T follicular helper cell (primary cell): Measurements from ENCODE around the gene ZNF565.
"Not testable (repeated sequence)": the region's sequence is repeated elsewhere in the genome, so short reads cannot be mapped to it uniquely, and the experiment has no call there.

Experiments used
- DNase-seq: peaks from one replicate; pipeline ENCODE4 v3.0.0-alpha.2; 2020; ENCODE audit warnings: low read depth

Gene ZNF565

DNA sequence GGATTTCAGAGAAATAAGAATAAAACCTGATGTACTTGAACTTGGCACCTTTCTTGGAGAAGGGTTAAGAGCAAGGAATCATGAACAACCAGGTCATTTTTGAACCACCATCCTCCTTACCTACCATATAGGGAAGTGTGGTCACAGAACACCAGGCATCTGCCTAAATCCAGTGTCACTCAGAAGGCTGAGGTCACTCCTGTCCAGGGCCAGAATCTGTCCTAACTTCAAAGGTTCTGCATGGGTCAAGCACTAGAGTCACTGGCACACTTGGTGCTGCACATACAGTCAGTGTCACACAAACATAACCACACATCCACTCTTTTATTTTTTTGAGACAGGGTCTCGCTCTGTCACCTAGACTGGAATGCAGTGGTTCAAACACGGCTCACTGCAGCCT, 1.6 kb downstream of the ZNF565 start:
- DNase-seq, result no peak

GRCh38 chr19:36210497-36210896, 4.0 kb downstream of the ZNF565 start:
- DNase-seq, result no peak

DNA sequence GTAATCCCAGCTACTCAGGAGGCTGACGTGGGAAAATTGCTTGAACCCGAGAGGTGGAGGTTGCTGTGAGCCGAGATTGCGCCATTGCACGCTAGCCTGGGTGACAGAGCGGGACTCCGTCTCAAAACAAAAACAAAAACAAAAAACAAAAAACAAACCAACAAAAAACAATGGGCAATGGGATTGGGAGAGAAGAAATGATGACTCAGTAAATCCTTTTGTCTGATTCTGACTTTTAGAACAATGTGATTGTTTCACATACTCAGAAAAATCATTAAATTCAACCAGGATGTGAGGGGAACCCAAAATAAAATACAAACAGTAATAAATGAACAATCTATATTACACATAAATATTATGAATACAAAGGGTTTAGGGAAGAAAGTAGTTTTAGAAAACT, 5.1 kb downstream of the ZNF565 start:
- DNase-seq, result no peak

DNA sequence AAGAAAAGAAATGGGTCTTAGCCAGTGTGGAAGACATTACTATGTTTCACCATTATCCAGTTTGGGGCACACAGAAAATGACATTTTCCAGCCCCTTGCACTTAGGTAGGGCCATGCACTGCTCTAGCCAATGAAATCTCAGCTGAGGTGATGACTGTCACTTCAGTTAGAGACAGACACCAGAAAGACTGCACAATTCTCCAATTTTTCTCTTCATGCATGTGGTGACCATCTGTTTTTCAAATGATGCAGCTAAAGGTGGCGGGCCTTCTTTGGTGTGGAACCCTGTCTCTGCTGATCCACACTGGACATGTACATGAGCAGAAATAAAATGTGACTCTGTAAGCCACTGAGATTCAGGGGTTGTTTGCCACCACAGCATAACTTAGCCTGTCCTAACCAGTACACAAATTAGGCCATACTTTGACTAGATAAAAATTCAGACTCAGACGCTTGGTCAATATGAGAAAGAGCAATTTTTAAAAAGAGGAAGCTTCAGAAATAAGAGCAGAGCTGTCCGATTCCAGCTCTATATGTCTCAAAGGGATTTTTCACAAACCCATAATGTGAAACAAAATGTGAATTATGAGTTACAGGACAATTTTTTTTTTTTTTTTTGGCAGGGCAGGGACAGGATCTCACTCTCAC, 6.7 kb downstream of the ZNF565 start:
- DNase-seq, result no peak

GRCh38 chr19:36203293-36203692, 11.2 kb downstream of the ZNF565 start:
- DNase-seq, result no peak

- no peak for DNase-seq
Measured at GRCh38 chr19:36201684-36202083, 12.8 kb downstream of the ZNF565 start.

DNA sequence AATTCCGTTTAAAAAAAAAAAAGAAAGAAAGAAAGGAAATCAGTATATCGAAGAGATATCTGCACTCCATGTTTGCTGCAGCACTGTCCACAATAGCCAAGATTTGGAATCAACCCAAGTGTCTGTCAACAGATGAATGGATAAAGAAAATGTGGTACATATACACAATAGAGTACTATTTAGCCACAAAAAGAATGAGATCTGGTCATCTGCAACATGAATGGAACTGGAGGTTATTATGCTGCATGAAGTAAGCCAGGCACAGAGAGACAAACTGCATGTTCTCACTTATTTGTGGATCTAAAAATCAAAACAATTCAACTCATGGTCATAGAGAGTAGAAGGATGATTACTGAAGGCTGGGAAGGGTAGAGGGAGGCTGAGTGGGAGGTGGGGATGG, 16.3 kb downstream of the ZNF565 start:
- DNase-seq, result no peak

DNA sequence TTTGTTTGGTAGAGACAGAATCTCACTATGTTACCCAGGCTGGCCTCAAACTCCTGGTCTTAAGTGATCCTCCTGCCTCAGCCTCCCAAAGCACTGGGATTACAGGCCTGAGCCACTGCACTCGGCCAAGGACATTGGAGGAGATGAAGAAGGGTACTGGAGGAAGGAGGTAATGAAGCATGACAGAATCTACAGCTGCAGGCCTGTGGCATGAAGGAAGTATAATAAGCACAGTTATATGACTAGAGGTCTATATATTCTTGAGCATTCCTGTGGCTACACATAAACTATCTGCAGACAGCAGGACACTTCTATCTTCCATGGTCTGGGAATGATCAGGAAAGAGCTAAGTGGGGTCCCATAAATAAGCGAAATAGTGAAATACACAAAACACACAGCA, 18.2 kb downstream of the ZNF565 start:
- DNase-seq, result no peak

DNA sequence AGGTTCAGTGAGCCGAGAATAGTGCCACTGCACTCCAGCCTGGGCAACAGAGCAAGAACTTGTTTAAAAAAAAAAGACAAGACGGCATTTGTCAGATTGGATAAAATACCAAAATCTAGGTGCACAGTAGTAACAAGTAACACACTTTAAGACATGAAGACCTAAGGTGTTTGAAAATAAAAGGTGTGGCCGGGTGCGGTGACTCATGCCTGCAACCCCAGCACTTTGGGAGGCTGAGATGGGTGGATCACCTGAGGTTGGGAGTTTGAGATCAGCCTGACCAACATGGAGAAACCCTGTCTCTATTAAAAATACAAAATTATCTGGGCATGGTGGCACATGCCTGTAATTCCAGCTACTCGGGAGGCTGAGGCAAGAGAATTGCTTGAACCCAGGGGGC, 27.7 kb downstream of the ZNF565 start:
- DNase-seq, result not testable (repeated sequence)

DNA sequence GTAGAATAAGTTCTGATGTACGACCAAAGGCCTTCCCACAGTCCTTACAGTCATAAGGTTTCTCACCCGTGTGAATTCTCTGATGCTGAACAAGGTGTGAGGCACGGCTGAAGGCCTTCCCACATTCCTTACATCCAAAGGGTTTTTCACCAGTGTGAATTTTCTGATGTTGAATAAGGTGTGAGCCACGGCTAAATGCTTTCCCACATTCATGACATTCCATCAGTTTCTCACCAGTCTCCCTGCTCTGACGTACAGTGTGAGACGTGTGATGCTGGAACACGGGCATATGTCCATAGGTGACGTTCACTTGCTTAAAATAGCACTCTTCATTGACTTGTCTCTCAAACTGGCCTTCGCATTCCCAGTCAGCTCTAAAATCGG, 31.2 kb downstream of the ZNF565 start:
- DNase-seq, result no peak

DNA sequence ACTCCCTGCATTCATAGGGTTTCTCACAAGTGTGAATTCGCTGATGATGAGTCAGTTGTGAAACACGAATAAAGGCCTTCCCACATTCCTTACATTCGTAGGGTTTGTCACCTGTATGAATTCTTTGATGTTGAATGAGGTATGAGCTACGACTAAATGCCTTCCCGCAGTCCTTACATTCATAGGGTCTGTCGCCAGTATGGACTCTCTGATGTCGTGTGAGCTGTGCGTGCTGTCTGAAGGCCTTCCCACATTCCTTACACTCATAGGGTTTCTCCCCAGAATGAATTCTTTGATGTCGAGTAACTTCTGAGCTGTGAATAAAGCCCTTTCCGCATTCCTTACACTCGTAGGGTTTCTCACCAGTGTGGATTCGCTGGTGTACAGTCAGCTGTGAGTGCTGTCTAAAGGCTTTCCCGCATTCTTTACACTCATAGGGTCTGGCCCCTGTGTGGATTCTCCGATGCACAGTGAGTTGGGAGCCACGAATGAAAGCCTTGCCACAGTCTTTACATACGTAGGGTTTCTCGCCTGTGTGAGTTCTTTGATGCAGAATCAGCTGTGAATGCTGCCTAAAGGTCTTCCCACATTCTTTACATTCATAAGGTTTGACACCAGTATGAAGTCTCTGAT, 31.7 kb downstream of the ZNF565 start:
- DNase-seq, result no peak

- DNase-seq, result not testable (repeated sequence)
Measured at GRCh38 chr19:36179077-36179476, 35.4 kb downstream of the ZNF565 start.

DNA sequence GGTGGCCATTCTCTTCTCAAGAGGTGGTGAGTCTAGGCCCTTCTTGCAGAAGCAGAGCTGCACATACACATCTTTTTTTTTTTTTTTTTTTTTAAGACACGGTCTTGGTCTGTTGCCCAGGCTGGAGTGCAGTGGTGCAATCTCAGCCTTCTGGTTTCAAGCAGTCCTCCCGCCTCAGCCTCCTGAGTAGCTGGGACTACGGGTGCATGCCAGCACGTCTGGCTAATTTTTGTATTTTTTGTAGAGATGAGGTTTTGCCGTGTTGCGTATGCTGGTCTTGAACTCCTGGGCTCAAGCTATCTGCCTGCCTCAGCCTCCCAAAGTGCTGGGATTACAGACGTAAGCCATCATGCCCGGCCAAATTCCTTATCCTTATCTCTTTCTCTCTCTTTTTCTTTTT, 40.6 kb downstream of the ZNF565 start:
- not testable (repeated sequence) for DNase-seq

DNA sequence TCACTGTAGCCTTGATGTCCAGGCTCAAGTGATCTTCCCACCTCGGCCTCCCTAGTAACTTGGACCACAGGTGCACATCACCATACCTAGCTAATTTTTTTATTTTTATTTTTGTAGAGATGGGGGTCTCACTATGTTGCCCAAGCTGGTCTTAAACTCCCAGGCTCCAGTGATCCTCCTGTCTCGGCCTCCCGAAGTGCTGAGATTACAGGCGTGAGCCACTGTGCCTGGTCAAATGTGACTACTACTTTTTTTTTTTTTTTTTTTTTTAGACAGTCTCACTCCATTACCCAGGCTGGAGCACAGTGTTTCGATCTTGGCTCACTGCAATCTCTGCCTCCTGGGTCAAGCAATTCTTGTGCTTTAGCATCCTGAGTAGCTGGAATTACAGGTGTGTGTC, 41.6 kb downstream of the ZNF565 start:
- no peak for DNase-seq

DNA sequence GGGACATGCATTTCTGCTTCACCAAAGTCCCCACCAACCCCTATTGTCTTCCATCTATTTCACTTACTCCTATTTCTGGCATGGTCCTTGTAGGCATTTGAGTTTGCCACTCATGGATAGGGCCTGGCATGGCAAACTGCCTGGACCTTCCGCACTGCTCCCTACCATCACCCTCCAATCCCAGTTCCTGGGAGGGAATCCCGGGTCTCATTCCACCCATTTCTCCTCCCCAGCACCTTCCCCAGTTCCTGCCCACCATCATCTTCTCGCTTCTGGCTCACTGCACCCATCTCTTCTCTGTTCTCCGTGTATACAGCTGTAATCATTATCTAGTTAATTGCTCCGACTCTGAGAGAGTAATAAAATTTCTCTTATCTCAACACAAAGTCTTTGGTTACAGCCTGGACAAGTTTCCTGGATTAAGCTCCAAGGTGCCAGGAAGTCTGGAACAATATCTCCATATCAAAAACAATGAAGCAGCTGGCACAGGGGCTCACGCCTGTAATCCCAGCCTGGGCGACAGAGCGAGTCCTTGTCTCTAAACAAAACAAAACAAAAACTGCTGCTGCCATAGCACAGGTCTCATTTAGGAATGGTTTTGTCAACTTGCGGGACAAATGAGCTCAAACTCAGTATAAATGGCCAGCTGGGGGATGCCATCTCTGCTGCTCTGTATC, 45.2 kb downstream of the ZNF565 start:
- no peak for DNase-seq

DNA sequence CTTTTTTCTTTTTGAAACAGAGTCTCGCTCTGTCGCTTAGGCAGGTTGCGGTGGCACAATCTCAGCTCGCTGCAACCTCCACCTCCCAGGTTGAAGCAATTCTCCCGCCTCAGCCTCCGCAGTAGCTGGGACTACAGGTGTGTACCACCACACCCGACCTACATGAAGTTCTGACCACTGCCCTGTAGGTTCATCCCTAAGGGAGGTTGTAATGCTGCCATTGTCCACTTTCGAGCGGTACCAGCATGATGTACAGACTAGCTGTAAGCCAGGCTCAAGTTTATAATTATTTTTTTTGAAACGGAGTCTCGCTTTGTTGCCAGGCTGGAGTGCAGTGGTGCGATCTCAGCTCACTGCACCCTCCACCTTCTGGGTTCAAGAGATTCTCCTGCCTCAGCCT, 50.7 kb downstream of the ZNF565 start:
- DNase-seq, result no peak

- no peak for DNase-seq
Measured at GRCh38 chr19:36160821-36161596, 53.5 kb downstream of the ZNF565 start.

- DNase-seq, result no peak
Measured at GRCh38 chr19:36153126-36153525, 61.3 kb downstream of the ZNF565 start.

DNA sequence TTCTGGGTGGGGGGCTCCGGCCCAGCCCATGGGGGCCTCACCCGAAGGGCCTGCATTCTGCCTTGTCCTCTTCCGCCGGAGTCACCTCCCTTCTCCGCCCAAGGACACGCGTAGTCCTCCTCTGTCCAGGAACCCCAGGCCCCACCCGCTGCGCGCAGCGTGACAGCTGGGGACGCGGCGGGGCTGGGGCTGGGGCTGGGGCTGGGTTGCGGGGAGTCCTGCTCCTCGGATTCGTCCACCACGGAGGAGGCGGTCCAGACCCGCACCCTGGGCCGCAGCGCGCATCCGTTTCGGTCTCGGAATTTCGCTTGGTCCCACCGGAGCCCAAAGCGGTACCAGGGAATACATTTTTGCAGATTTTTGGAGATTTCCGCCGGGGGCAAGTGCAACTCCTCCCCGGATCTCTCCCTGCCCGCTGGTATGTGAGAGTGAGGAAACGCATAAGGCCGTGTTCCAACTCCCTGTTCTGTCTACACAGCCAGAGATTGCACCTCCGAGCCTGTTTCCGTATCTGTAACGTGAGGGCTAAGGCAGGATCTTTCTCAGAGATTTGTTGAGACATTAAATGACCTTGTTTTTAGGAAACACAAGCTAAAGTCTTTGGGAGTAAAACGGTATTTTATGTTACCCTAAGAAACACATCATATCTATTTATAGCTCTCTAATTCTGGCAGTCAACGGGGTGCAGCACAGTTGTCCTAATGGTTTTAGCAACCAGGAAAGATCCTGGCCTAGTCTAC, 61.9 kb downstream of the ZNF565 start, which contains the start of gene COX7A1:
TSS of gene COX7A1 (minus strand) at position 96 of the 740 bp plus-strand sequence. CDS start at position 56, 40 bp downstream.
- DNase-seq, result no peak

GRCh38 chr19:36152019-36152351, 62.5 kb downstream of the ZNF565 start:
- DNase-seq, result no peak

DNA sequence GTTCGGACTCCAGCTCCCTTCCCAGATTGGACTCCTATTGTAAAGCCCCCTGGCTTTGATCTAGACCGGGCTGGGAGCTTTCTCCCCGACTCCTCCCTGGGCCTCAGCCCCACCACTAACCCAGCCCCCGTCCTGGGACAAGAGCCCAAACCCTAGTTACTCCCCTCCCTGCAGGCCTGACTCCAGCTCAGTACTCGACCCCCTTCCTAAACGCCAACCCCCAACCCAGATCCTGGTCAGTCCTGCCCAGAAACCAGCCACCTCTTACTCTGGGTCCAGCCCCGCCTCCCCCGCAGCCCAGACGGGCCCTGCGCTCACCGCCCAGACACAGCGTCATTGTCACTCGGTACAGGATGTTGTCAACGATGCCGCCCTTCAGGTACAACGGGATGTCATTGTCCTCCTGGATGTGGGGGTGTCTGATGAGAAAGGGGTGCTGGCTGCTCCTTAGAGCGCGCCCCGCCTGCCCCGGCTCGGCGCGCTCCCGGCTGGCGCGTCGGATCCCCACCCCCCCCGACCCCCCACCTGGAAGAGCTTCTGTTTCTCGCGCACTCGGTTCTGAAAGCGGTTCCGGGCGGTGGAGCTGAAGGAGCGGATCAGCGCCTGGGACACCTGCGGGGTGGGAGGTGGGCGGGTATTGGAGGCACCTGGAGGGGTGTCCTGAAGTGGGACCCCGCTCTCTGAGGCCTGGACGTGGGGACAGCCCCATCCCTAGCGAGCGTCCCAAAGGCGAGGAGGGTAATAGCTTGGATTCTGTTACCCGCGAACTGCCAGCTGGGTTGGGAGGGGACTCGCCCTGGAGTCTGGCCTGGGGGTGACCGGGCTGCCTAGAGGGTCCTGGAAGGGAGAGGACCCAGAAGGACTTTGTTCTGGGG, 63.1 kb downstream of the ZNF565 start:
- no peak for DNase-seq
